ENCODE results near the gene GRK4.

The GRK4 gene

GRCh38 chr4:3025881-3026280 is 62.5 kb downstream of the GRK4 start:
- DNase-seq (ENCODE audit: extremely low read depth, insufficient read length): no peak
- TF ChIP-seq CTCF (IDR thresholded peaks at IDR 0.05; ENCODE audit: insufficient read depth, low read length, poor library complexity, severe bottlenecking): no peak
- Histone ChIP-seq H3K27me3 (replicated peaks; ENCODE audit: control insufficient read depth, insufficient read depth, low read length) (no peaks in the 10 kb centered on the region; the same call in 1 of the 2 replicates), H3K36me3 (ENCODE audit: control insufficient read depth, insufficient read depth, low read length) (no peaks in the 10 kb centered on the region), H3K4me3 (replicated peaks; ENCODE audit: low read depth, low read length) (no peak overlapping the region)

GRCh38 chr4:3026540-3026939 is 63.2 kb downstream of the GRK4 start:
- H3K36me3 ChIP-seq (ENCODE audit: control insufficient read depth, insufficient read depth, low read length): no peaks in the 10 kb centered on the region
- no peak overlapping the region for H3K4me3 ChIP-seq (replicated peaks; ENCODE audit: low read depth, low read length)
- DNase-seq (ENCODE audit: extremely low read depth, insufficient read length): no peak
- no peaks in the 10 kb centered on the region; the same call in 1 of the 2 replicates for H3K27me3 ChIP-seq (replicated peaks; ENCODE audit: control insufficient read depth, insufficient read depth, low read length)
- TF ChIP-seq CTCF (IDR thresholded peaks at IDR 0.05; ENCODE audit: insufficient read depth, low read length, poor library complexity, severe bottlenecking): no peak

GRCh38 chr4:3029464-3029863 is 66.1 kb downstream of the GRK4 start:
- Histone ChIP-seq H3K27me3 (replicated peaks; ENCODE audit: control insufficient read depth, insufficient read depth, low read length) (no peaks in the 10 kb centered on the region; the same call in 1 of the 2 replicates), H3K4me3 (replicated peaks; ENCODE audit: low read depth, low read length) (no peak overlapping the region), H3K36me3 (ENCODE audit: control insufficient read depth, insufficient read depth, low read length) (no peaks in the 10 kb centered on the region)
- no peak for TF ChIP-seq CTCF (IDR thresholded peaks at IDR 0.05; ENCODE audit: insufficient read depth, low read length, poor library complexity, severe bottlenecking)
- DNase-seq (ENCODE audit: extremely low read depth, insufficient read length): no peak

GRCh38 chr4:3030566-3031356 is 67.4 kb downstream of the GRK4 start:
- H3K27me3 ChIP-seq (replicated peaks; ENCODE audit: control insufficient read depth, insufficient read depth, low read length): no peaks in the 10 kb centered on the region; the same call in 1 of the 2 replicates
- H3K36me3 ChIP-seq (ENCODE audit: control insufficient read depth, insufficient read depth, low read length): no peaks in the 10 kb centered on the region
- H3K4me3 ChIP-seq (replicated peaks; ENCODE audit: low read depth, low read length): no peak overlapping the region
- TF ChIP-seq CTCF (IDR thresholded peaks at IDR 0.05; ENCODE audit: insufficient read depth, low read length, poor library complexity, severe bottlenecking): no peak
- no peak for DNase-seq (ENCODE audit: extremely low read depth, insufficient read length)

GRCh38 chr4:3031357-3032082 is 68.1 kb downstream of the GRK4 start:
- no peak for DNase-seq (ENCODE audit: extremely low read depth, insufficient read length)
- TF ChIP-seq CTCF (IDR thresholded peaks at IDR 0.05; ENCODE audit: insufficient read depth, low read length, poor library complexity, severe bottlenecking): no peak
- Histone ChIP-seq H3K27me3 (replicated peaks; ENCODE audit: control insufficient read depth, insufficient read depth, low read length) (no peaks in the 10 kb centered on the region; the same call in 1 of the 2 replicates), H3K4me3 (replicated peaks; ENCODE audit: low read depth, low read length) (no peak overlapping the region), H3K36me3 (ENCODE audit: control insufficient read depth, insufficient read depth, low read length) (no peaks in the 10 kb centered on the region)
